H9 (cell line): Measurements from ENCODE around the gene ZNF319. TPM values are rescaled to one million over a fixed set of nuclear protein-coding genes. Genes with fewer than 3 reads are reported as not detected.

Experiments
- DNase-seq: peaks from one replicate; pipeline ENCODE4 v3.0.0-alpha.2; 2017
- H2AFZ ChIP-seq: one replicate; pipeline ENCODE4 v1.6.1; 2013; ENCODE audit warnings: mild to moderate bottlenecking, low read length, control low read depth, moderate library complexity
- H2AK5ac ChIP-seq: 2 replicates; pipeline ENCODE4 v1.6.1; 2013; ENCODE audit warnings: low read length, control low read depth, mixed read lengths; ENCODE audit not compliant: insufficient read length
- H2BK120ac ChIP-seq: one replicate; pipeline ENCODE4 v1.6.1; 2013; ENCODE audit warnings: low read depth, mild to moderate bottlenecking, low read length, control low read depth, inconsistent platforms; ENCODE audit not compliant: poor library complexity, severe bottlenecking
- H2BK12ac ChIP-seq: 2 replicates; pipeline ENCODE4 v1.6.1; 2013; ENCODE audit warnings: low read length, control low read depth, mixed read lengths, low read depth; ENCODE audit not compliant: insufficient read length
- H2BK15ac ChIP-seq: 2 replicates; pipeline ENCODE4 v1.6.1; 2013; ENCODE audit warnings: low read depth, low read length, control low read depth
- H2BK20ac ChIP-seq: one replicate; pipeline ENCODE4 v1.6.1; 2013; ENCODE audit warnings: low read depth, mild to moderate bottlenecking, low read length, control low read depth, inconsistent platforms; ENCODE audit not compliant: poor library complexity, severe bottlenecking
- H2BK5ac ChIP-seq: 2 replicates; pipeline ENCODE4 v1.6.1; 2013; ENCODE audit warnings: low read length, control low read depth, mixed read lengths; ENCODE audit not compliant: insufficient read length
- H3K14ac ChIP-seq: 2 replicates; pipeline ENCODE4 v1.6.1; 2013; ENCODE audit warnings: low read length, control low read depth; ENCODE audit not compliant: insufficient read depth
- H3K18ac ChIP-seq: 2 replicates; pipeline ENCODE4 v1.6.1; 2013; ENCODE audit warnings: low read depth, mild to moderate bottlenecking, mixed read lengths, low read length, control low read depth; ENCODE audit not compliant: insufficient read length
- H3K23ac ChIP-seq: 2 replicates; pipeline ENCODE4 v1.6.1; 2013; ENCODE audit warnings: low read length, control low read depth, mixed read lengths, low read depth; ENCODE audit not compliant: insufficient read length
- H3K23me2 ChIP-seq: 2 replicates; pipeline ENCODE4 v1.6.1; 2013; ENCODE audit warnings: low read depth, mild to moderate bottlenecking, mixed read lengths, low read length, control low read depth; ENCODE audit not compliant: insufficient read length, poor library complexity, severe bottlenecking
- H3K27ac ChIP-seq: 2 replicates; pipeline ENCODE4 v1.5.1; 2013; ENCODE audit warnings: low read length, control low read depth, mixed read lengths, low read depth; ENCODE audit not compliant: insufficient read length
- H3K27me3 ChIP-seq: 2 replicates; pipeline ENCODE4 v1.6.1; 2013; ENCODE audit warnings: low read length, control low read depth, inconsistent platforms; ENCODE audit not compliant: insufficient read depth
- H3K4ac ChIP-seq: 2 replicates; pipeline ENCODE4 v1.6.1; 2013; ENCODE audit warnings: low read depth, mild to moderate bottlenecking, control low read depth, inconsistent platforms, low read length, moderate library complexity
- H3K4me1 ChIP-seq: 2 replicates; pipeline ENCODE4 v1.6.1; 2013; ENCODE audit warnings: low read length, control low read depth, inconsistent platforms; ENCODE audit not compliant: insufficient read depth
- H3K4me2 ChIP-seq: 2 replicates; pipeline ENCODE4 v1.6.1; 2013; ENCODE audit warnings: low read length, control low read depth, mixed read lengths; ENCODE audit not compliant: insufficient read length, insufficient read depth
- H3K56ac ChIP-seq: 2 replicates; pipeline ENCODE4 v1.6.1; 2013; ENCODE audit warnings: low read depth, mild to moderate bottlenecking, mixed read lengths, low read length, control low read depth; ENCODE audit not compliant: insufficient read length
- H3K79me1 ChIP-seq: 2 replicates; pipeline ENCODE4 v1.6.1; 2013; ENCODE audit warnings: low read depth, mild to moderate bottlenecking, moderate library complexity, low read length, control low read depth, inconsistent platforms; ENCODE audit not compliant: insufficient read depth, poor library complexity, severe bottlenecking
- H3K79me2 ChIP-seq: 2 replicates; pipeline ENCODE4 v1.6.1; 2013; ENCODE audit warnings: low read length, control low read depth, inconsistent platforms; ENCODE audit not compliant: insufficient read depth
- H3K9ac ChIP-seq: 2 replicates; pipeline ENCODE4 v1.6.1; 2013; ENCODE audit warnings: low read length, control low read depth, mixed read lengths; ENCODE audit not compliant: insufficient read length; ENCODE audit errors: extremely low read depth
- H3K9me3 ChIP-seq: one replicate; pipeline ENCODE4 v1.6.1; 2013; ENCODE audit warnings: low read depth, low read length, inconsistent platforms; ENCODE audit not compliant: control insufficient read depth
- H3T11ph ChIP-seq: one replicate; pipeline ENCODE4 v1.6.1; 2013; ENCODE audit warnings: mild to moderate bottlenecking, low read length, control low read depth, inconsistent platforms
- H4K20me1 ChIP-seq: one replicate; pipeline ENCODE4 v1.6.1; 2013; ENCODE audit not compliant: control insufficient read depth, insufficient read length, insufficient read depth
- H4K5ac ChIP-seq: 2 replicates; pipeline ENCODE4 v1.6.1; 2013; ENCODE audit warnings: low read depth, mild to moderate bottlenecking, mixed read lengths, low read length, control low read depth; ENCODE audit not compliant: insufficient read length
- H4K8ac ChIP-seq: replicated peaks from 2 replicates; pipeline ENCODE4 v1.6.1; 2013; ENCODE audit warnings: low read length, control low read depth, mixed read lengths, low read depth; ENCODE audit not compliant: insufficient read length
- H4K91ac ChIP-seq: 2 replicates; pipeline ENCODE4 v1.6.1; 2013; ENCODE audit warnings: low read depth, mild to moderate bottlenecking, moderate library complexity, mixed read lengths, low read length, control low read depth; ENCODE audit not compliant: insufficient read length
- H3K27ac Mint-ChIP-seq, 3 experiments: 2 replicates in 2 of 3; 3 replicates in 1 of 3; pipeline ENCODE4 v1.8.0; 2020 to 2021; ENCODE audit warnings: mixed read lengths in 3 of 3, mild to moderate bottlenecking in 1 of 3, moderate library complexity in 1 of 3
- H3K27me3 Mint-ChIP-seq: 2 replicates; pipeline ENCODE4 v1.8.0; 2021; ENCODE audit warnings: low read depth, mild to moderate bottlenecking, moderate library complexity, mixed read lengths
- H3K36me3 Mint-ChIP-seq, 3 experiments: 2 replicates in 2 of 3; 3 replicates in 1 of 3; pipeline ENCODE4 v1.8.0; 2020 to 2021; ENCODE audit warnings: low read depth in 3 of 3, mixed read lengths in 3 of 3; ENCODE audit not compliant: insufficient read depth in 1 of 3
- H3K4me1 Mint-ChIP-seq, 2 experiments: 2 replicates each; pipeline ENCODE4 v1.8.0; 2020; ENCODE audit warnings: mixed read lengths in 2 of 2
- H3K4me3 Mint-ChIP-seq, 2 experiments: 2 replicates in 1 of 2; 3 replicates in 1 of 2; pipeline ENCODE4 v1.8.0; 2020 to 2021; ENCODE audit warnings: mild to moderate bottlenecking in 2 of 2, mixed read lengths in 2 of 2, moderate library complexity in 1 of 2
- H3K9me3 Mint-ChIP-seq, 2 experiments: 2 replicates in 1 of 2; 3 replicates in 1 of 2; pipeline ENCODE4 v1.8.0; 2020; ENCODE audit warnings: mild to moderate bottlenecking in 2 of 2, mixed read lengths in 2 of 2, moderate library complexity in 1 of 2
- CTCF ChIP-seq: fragments of 200-600 bp; sonication (generic); conservative IDR thresholded peaks from 3 replicates; pipeline ENCODE4 v1.8.0; 2021; ENCODE audit warnings: antibody characterized with exemption, mild to moderate bottlenecking
- WGBS: extraction: QIAGEN DNeasy Blood & Tissue Kit; methylation state at CpG from one replicate; pipeline ENCODE4 v1.1.7; 2013; ENCODE audit warnings: missing lambda C conversion rate, low lambda C conversion rate, mixed read lengths; ENCODE audit not compliant: insufficient read length; ENCODE audit errors: extremely low coverage; 5-methylcytosine and 5-hydroxymethylcytosine counted together
- total RNA-seq: library from RNA; stranded (reverse); gene quantifications from 2 replicates; pipeline ENCODE4 v1.2.1, GENCODE V29; 2021

Gene ZNF319
- total RNA-seq, 1 experiment from 2014 or later = 5.6 TPM

DNA sequence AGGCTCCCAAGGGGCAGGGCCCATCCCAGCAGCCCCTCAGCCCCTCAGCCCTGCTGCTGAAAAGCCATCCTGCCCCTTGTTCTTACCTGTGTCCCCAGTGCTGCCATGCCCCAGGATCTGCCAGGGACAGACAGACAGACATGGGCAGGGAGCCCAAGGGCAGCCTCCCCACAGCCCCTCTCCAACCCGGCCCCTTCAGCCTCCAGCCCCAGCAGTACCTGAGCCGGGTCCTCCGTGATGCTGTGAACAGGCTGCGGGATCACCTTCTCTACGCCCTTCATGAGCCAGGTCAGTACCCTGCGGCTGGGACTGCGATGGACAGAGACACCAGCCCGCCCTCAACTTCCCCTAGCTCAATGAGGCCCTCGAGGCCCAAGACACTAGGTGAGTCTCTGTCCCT lies 37.7 kb downstream of the ZNF319 start:
- Histone ChIP-seq H3K18ac (no peak overlapping the region), H4K5ac (no peak overlapping the region), H3K9ac (no peak overlapping the region), H4K91ac (no peak overlapping the region), H3T11ph (no peak overlapping the region), H3K27ac (no peak overlapping the region), H2AFZ (no peak overlapping the region), H3K4me2 (no peak overlapping the region), H3K9me3 (no peaks in the 10 kb centered on the region), H3K56ac (no peak overlapping the region), H2BK120ac (no peak overlapping the region), H2BK5ac (no peak overlapping the region), H4K8ac (no peak overlapping the region), H3K4me1 (no peaks in the 10 kb centered on the region), H3K14ac (no peak overlapping the region), H3K27me3 (no peaks in the 10 kb centered on the region; the same call in 1 of the 2 replicates), H3K4ac (no peak overlapping the region), H2BK20ac (no peak overlapping the region), H3K79me1 (no peaks in the 10 kb centered on the region), H3K23ac (no peak overlapping the region), H2AK5ac (no peak overlapping the region), H4K20me1 (no peaks in the 10 kb centered on the region), H2BK15ac (no peak overlapping the region), H3K23me2 (no peaks in the 10 kb centered on the region), H2BK12ac (no peak overlapping the region), H3K79me2 (no peaks in the 10 kb centered on the region)
- WGBS = no CpG with 5 or more reads among the region's 9 CpGs
- Mint-ChIP-seq H3K4me1 (peaks cover 14 to 18% of the 10 kb centered on the region in 2 experiments; a peak in 3 of 4 replicates), H3K27me3 (no peaks in the 10 kb centered on the region; the same call in 1 of the 2 replicates), H3K9me3 (no peaks in the 10 kb centered on the region), H3K36me3 (no peaks in the 10 kb centered on the region), H3K27ac (peak overlapping the region in 1 of 3 experiments; percentile 44; a peak in 1 of 7 replicates), H3K4me3 (no peak overlapping the region)
- TF ChIP-seq CTCF = no peak
- DNase-seq = no peak
